Mucosa of stomach (tissue), 1 donor: ENCODE results near the gene NKX1-2.

Source experiments
- H3K27me3 ChIP-seq: one replicate; pipeline ENCODE4 v1.7.0; 2013; ENCODE audit warnings: mild to moderate bottlenecking, low read length; ENCODE audit not compliant: control insufficient read depth, insufficient read depth
- H3K36me3 ChIP-seq: one replicate; pipeline ENCODE4 v1.7.0; 2013; ENCODE audit warnings: low read length; ENCODE audit not compliant: control insufficient read depth, insufficient read depth
- H3K4me1 ChIP-seq: one replicate; pipeline ENCODE4 v1.7.0; 2013; ENCODE audit warnings: mild to moderate bottlenecking, low read length; ENCODE audit not compliant: control insufficient read depth, insufficient read depth
- H3K4me3 ChIP-seq: one replicate; pipeline ENCODE4 v1.7.0; 2013; ENCODE audit warnings: low read length
- H3K9ac ChIP-seq: one replicate; pipeline ENCODE4 v1.7.0; 2013; ENCODE audit warnings: mild to moderate bottlenecking, low read length, moderate library complexity
- H3K9me3 ChIP-seq: one replicate; pipeline ENCODE4 v1.7.0; 2013; ENCODE audit warnings: mild to moderate bottlenecking, low read length, moderate library complexity; ENCODE audit not compliant: control insufficient read depth
- donor health status: Pancreatic carcinoma.

The NKX1-2 gene

GRCh38 chr10:124450012-124450782, at the start of gene NKX1-2:
Gene NKX1-2, minus strand, starts transcription at chr10:124450035. Its CDS starts 92 bp downstream, at chr10:124449943.
- Histone ChIP-seq H3K4me1 (peaks cover 18% of the 10 kb centered on the region), H3K9ac (no peak within 1 kb of the TSS), H3K36me3 (no peaks in the 10 kb centered on the region), H3K4me3 (no peak within 1 kb of the TSS), H3K27me3 (peaks cover 87% of the 10 kb centered on the region), H3K9me3 (no peaks in the 10 kb centered on the region)

GRCh38 chr10:124498056-124498455, 48.2 kb upstream of the NKX1-2 start:
- Histone ChIP-seq H3K9ac (no peak overlapping the region), H3K36me3 (no peaks in the 10 kb centered on the region), H3K4me1 (peaks cover 15% of the 10 kb centered on the region), H3K9me3 (no peaks in the 10 kb centered on the region), H3K4me3 (no peak overlapping the region), H3K27me3 (no peaks in the 10 kb centered on the region)

GRCh38 chr10:124497196-124497881, 47.5 kb upstream of the NKX1-2 start:
- Histone ChIP-seq H3K36me3 (no peaks in the 10 kb centered on the region), H3K9ac (no peak overlapping the region), H3K9me3 (no peaks in the 10 kb centered on the region), H3K4me3 (no peak overlapping the region), H3K4me1 (peaks cover 15% of the 10 kb centered on the region), H3K27me3 (no peaks in the 10 kb centered on the region)

GRCh38 chr10:124496620-124497019, 46.8 kb upstream of the NKX1-2 start:
- Histone ChIP-seq H3K4me3 (no peak overlapping the region), H3K4me1 (peaks cover 15% of the 10 kb centered on the region), H3K27me3 (no peaks in the 10 kb centered on the region), H3K9ac (no peak overlapping the region), H3K9me3 (no peaks in the 10 kb centered on the region), H3K36me3 (no peaks in the 10 kb centered on the region)

- no peak overlapping the region for H3K9ac ChIP-seq
- H3K36me3 ChIP-seq: no peaks in the 10 kb centered on the region
- peaks cover 15% of the 10 kb centered on the region for H3K4me1 ChIP-seq
- H3K4me3 ChIP-seq: no peak overlapping the region
- no peaks in the 10 kb centered on the region for H3K27me3 ChIP-seq
- H3K9me3 ChIP-seq: no peaks in the 10 kb centered on the region
Observed at GRCh38 chr10:124496150-124496549, 46.3 kb upstream of the NKX1-2 start.

GRCh38 chr10:124495725-124496124, 45.9 kb upstream of the NKX1-2 start:
- Histone ChIP-seq H3K4me3 (no peak overlapping the region), H3K9ac (no peak overlapping the region), H3K27me3 (no peaks in the 10 kb centered on the region), H3K36me3 (no peaks in the 10 kb centered on the region), H3K4me1 (peaks cover 15% of the 10 kb centered on the region), H3K9me3 (no peaks in the 10 kb centered on the region)

GRCh38 chr10:124495162-124495561, 45.3 kb upstream of the NKX1-2 start:
- H3K4me3 ChIP-seq: no peak overlapping the region
- no peaks in the 10 kb centered on the region for H3K36me3 ChIP-seq
- no peaks in the 10 kb centered on the region for H3K27me3 ChIP-seq
- H3K9ac ChIP-seq: no peak overlapping the region
- H3K9me3 ChIP-seq: no peaks in the 10 kb centered on the region
- H3K4me1 ChIP-seq: peaks cover 15% of the 10 kb centered on the region

GRCh38 chr10:124494046-124494807, 44.4 kb upstream of the NKX1-2 start:
- Histone ChIP-seq H3K36me3 (no peaks in the 10 kb centered on the region), H3K4me3 (no peak overlapping the region)

GRCh38 chr10:124493214-124493882, 43.5 kb upstream of the NKX1-2 start:
- Histone ChIP-seq H3K27me3 (no peaks in the 10 kb centered on the region), H3K4me3 (no peak overlapping the region), H3K9ac (no peak overlapping the region), H3K36me3 (no peaks in the 10 kb centered on the region), H3K4me1 (peaks cover 15% of the 10 kb centered on the region), H3K9me3 (no peaks in the 10 kb centered on the region)

More at GRCh38 chr10:124494046-124494807, 44.4 kb upstream of the NKX1-2 start:
- H3K27me3 ChIP-seq: no peaks in the 10 kb centered on the region
- no peaks in the 10 kb centered on the region for H3K9me3 ChIP-seq
- H3K4me1 ChIP-seq: peaks cover 15% of the 10 kb centered on the region
- no peak overlapping the region for H3K9ac ChIP-seq

GRCh38 chr10:124492266-124492665, 42.4 kb upstream of the NKX1-2 start:
- H3K9me3 ChIP-seq: no peaks in the 10 kb centered on the region
- peaks cover 15% of the 10 kb centered on the region for H3K4me1 ChIP-seq
- no peaks in the 10 kb centered on the region for H3K27me3 ChIP-seq
- no peak overlapping the region for H3K9ac ChIP-seq
- no peak overlapping the region for H3K4me3 ChIP-seq
- H3K36me3 ChIP-seq: no peaks in the 10 kb centered on the region

GRCh38 chr10:124491105-124491504, 41.3 kb upstream of the NKX1-2 start:
- H3K27me3 ChIP-seq: no peaks in the 10 kb centered on the region
- H3K9me3 ChIP-seq: no peaks in the 10 kb centered on the region
- H3K4me1 ChIP-seq: peaks cover 15% of the 10 kb centered on the region
- H3K36me3 ChIP-seq: no peaks in the 10 kb centered on the region
- H3K9ac ChIP-seq: no peak overlapping the region
- H3K4me3 ChIP-seq: no peak overlapping the region
